Hematopoietic multipotent progenitor cell (in vitro differentiated cells): ENCODE results near the gene APBB2. TPM values are rescaled to one million over a fixed set of nuclear protein-coding genes. Genes with fewer than 3 reads are reported as not detected.
"Not testable (repeated sequence)": the region's sequence is repeated elsewhere in the genome, so short reads cannot be mapped to it uniquely, and the experiment has no call there.

Experiments used
- DNase-seq, 3 donors: peaks; one replicate each; pipeline ENCODE4 v3.0.0-alpha.2; 2011 to 2015; ENCODE audit warnings: low read depth in 2 of 3, low spot score in 2 of 3
- total RNA-seq: library from RNA; depleted of rRNA; stranded (reverse); fragments of >200 nt; gene quantifications from one replicate; pipeline ENCODE4 v1.2.3, GENCODE V29; 2012

Gene APBB2
- total RNA-seq, 1 donor: 0.81 TPM

DNA sequence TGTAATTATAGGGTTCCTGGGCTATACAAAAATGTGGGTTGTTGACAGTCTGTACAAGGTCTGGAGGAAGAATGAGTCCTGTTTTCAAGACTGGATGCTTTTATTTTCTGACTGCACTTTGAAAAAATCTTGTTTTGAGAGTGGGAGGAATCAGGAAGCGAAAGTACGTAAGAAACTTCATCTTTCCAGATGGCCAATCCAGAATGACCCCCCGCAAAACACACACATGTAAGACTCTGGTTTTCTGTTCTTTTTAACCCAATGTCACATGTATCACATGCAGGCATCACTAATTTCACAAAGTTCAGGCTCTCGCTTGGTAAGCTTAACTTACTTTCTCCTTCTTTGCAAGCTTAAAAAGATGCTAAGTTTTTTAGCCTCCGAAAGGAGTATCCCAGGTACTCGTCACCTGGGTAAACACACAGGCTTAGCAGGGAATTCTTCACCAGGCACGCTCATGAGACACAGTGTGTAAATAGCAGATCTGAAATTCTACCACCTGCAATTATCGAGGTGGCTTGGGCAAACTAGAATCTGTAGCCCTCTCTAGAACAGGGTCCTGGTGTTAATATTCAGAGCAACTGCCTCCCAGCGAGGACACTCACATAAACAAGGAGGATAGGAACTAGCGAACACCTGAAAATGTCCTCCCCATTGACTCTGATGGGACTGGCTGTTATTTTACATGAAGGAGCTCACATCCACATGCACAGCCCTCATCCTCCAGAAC is 373.9 kb downstream of the APBB2 start:
- no peak for DNase-seq

DNA sequence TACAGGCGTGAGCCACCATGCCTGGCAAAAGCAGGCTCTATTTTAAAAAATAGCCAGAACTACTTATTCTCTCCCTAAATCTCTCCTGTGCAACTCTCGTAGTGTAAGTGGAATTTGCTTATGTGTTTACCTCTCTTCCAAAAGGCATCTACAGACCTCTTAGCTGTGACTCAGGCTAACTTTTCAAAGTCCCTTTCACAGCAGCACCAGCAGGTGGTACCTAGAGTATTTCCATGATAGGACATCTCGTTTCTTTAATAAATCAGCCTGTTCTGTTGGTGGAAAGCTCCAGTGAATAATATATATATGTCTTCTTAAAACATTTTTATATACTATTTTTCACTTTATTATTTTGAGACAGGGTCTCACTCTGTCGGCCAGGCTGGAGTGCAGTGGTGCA is 375.6 kb downstream of the APBB2 start:
- DNase-seq: peak in 1 of 3 donors; percentile 15

DNA sequence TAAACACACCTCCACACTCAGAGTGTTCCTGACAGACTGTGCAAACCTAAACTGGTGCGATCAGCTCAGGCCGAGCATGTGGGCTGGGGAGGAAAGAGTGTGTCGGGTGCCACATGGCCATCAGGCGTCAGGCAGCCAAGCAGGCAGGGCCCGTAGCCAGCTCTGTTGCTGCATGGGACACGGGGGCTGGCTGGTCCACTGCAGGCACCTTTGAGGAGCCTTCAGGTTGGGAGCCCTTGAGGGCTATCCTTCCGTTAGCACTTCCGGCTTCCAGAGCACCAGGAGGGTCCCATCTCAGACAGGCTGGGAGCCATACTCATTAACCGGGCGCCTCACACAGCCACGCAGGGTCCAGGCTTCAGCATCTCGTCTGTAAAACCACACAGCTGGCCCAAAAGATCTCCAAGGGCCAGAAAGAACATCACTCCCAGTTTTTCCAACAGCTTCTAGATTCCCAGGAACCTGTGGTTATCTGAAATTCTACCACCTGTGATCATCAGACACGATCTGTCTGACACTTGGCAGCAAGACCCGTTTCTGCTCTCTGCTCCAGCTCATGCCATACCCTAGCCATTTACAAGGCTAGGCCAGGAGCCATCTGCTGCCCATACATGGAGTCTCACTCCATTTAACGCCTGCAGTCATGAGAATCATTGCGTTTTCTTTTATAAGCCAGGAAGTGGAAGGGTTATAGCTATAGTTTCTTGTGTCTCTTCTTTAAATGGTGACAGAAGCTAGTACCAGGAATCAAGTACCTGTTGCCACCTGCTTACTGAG is 377.1 kb downstream of the APBB2 start:
- DNase-seq: no peak

DNA sequence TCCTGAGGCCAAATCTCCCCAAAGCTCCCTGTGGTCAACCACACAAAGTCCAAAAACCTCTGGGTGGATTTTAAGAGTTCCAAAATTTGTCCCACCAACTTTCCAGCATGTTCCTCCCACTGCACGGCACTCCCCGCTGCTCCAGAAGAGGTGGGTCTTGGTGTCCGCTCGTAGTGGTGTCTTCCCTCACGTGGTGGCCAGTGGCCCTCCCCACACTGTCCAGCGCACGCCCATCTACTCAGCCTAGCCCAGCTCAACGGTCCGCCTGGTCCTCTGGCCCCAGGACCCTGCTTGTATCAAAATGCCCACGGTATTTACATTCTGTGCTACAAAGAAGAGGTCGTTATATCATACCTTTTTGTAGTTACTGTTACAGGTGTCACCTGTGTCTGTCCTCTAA is 381.1 kb downstream of the APBB2 start:
- DNase-seq: no peak

DNA sequence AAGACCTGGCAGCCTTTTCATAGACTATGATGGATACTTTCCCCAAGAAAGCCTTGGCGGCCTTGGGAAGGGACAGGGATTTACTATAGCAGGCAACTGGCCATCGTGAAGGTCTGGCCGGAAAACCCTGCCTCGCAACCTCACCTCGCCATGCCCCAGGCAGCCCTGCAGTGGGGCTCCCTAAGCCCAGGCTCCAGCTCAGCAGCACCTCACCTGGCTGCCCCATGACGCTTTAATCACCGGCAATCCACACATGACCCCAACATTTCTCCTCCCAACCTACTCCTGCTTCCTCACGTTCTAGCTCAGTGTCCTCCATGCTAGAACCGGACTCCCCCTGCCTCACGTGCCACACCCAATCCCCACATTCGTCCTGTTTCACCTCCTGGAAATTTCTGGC is 382.2 kb downstream of the APBB2 start:
- DNase-seq: no peak

DNA sequence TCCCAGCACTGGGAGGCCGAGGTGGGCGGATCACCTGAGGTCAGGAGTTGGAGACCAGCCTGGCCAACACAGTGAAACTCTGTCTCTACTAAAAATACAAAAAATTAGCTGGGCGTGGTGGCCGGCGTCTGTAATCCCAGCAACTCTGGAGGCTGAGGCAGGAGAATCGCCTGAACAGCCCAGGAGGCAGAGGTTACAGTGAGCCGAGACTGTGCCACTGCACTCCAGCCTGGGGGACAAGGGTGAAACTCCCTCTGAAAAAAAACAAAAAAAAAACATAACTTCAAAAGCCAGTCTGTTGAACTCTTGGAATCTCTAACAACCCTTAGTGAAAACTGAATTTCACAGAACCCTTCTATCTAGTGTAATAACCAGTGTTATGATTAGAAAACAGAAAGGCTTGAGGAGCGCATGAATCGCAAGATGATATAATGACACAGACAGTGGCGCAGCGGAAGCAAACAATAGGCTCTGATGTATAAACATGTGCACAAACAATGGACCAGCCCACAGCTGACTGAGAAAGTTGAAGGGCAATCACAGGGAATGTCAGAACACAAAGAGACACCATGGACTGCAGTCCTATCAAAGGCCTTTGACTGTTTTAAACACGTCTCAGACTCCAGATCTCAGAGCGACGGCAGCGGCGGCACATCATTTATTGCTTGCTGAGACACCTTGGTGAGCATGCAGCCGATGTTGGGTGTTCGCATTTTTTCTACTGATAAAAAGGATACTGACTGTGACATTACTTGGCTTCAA is 383.0 kb downstream of the APBB2 start:
- no peak for DNase-seq

DNA sequence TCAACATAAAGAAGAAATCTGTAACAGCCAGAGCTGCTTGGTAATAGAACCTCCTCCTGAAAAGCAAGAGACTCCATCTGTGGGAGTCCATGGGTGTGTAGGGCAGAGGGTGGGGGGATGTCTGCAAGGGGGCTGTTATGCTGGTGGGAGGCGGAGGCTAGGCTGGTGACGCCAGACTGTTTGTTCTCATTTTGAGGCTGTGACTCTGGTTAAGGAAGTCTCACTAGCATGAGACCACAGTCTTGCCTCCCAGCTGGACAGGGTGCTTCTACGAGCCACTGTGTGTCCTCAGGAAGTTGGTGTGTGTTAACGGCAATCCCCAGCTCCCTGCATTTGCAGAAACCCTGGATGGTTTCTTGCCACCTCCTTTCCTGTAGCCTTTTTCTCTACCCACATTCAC is 384.8 kb downstream of the APBB2 start:
- peak in 1 of 3 donors; percentile 19 for DNase-seq

DNA sequence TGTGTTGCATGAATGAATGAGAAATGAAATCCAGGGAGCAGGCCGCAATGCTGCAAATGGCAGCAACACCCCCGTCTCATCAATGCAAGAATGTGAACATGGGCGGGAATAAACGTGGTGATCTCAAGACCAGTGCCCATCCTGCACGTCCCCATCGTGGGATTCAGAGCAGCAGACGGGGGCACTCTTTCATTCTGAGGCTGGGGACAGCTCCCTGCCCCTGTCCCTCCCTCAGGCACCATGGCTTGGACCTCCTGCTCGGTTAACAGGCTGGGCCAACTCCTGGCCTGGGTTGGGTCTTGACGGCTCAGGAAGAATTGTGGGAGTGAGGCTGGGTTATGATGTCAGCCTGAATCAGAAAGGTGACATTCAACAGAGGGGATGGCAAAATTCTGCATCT is 385.7 kb downstream of the APBB2 start:
- DNase-seq: no peak

DNA sequence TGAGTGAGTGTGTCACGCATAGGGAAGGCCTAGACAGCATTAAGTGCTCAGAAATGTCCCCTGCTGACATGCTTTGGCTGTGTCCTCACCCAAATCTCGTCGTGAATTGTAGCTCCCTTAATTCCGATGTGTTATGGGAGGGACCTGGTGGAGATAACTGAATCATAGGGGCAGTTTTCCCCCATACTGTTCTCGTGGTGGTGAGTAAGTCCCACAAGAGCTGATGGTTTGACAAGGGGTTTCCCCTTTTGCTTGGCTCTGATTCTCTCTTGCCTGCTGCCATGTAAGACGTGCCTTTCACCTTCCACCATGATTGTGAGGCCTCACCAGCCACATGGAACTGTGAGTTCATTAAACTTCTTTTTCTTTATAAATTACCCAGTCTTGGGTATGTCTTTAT is 386.6 kb downstream of the APBB2 start:
- no peak for DNase-seq

DNA sequence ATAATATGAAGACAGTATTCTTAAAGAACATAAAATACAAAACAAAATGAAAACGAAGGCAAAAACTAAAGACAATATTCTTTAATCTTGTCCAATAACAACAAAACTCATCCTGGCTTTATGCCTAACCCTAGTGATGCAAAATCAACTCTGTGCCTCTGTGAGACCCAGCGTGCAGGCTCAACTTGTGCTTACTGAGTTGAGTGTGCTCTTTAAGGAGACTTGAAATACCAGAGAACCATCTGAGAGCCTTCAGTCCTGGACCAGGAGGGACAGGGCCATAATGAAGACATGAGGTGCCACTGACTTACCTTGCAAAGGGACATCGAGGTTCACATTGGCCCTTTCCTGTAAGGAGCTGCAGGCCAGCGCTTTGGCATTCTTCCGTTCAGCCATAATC is 387.5 kb downstream of the APBB2 start:
- no peak for DNase-seq

DNA sequence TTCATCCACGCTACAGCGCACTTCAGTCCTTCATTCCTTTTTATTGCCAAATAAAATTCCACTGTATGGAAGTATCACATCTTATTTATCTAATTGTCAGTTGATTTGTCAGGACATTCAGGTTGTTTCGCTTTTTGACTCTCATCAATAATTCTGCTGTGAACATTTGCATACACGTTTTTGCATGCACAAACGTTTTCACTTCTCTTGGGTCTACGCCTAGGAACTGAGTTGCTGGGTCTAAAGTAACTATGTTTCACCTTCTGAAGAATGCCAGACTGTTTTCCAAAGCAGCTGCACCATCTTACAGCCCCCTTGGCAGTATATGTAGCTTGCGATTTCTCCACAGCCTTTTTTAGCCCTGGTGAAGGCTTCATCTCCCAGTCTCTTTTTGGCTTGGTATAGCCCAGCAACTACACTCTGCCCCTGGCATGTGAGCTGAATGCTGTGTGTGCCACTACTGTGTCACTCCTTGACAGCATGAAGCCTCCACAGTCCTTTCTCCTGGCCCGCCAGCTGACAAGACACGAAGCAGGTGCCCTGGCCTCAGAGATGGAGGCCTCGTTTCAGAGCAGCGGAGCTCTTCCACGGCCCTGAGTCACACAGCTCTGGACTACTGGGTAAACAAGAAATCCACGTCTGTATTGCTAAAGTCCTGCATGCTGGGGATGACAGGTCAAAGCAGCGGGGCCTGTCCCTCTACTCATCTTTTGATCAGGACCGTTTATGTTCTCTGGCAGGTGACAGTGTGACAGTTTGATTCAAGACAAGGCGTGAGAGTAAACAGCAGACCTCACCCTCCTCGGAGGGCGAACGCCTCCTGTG is 389.1 kb downstream of the APBB2 start:
- no peak for DNase-seq

DNA sequence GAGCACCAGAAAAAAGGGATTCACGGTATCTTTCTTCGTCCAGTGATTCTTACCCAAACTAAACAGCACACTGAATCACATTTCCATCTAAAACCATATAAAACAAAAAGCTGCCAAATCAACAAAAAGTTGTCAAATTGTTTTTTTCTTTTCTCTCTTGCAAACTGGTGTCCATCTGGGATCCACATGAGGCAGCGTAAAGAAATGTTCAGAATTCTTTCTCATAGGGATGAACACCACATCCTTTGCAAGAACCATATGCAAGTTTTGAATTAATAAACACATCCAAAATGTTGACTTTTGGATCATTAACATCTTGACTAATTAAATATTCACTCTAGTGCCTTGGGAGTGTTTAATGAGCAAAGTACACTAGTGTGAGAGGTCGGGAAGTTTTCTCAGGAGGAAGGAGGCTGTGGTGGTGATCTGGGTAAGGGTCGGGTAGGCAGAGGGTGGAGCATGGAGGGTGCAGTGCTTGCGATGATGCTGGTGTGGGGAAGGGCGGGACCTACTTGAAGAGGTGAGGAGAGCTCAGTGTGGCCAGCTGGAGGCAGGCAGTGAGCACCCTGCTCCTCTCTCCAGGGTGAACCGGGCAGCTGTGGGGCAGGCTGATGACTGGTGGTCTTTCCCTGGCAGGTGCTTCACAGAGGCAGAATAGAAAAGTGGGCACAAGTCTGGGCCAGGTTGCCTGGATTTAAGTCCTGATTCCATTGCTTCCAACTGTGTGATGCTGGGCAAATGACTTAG is 391.7 kb downstream of the APBB2 start:
- DNase-seq: no peak

DNA sequence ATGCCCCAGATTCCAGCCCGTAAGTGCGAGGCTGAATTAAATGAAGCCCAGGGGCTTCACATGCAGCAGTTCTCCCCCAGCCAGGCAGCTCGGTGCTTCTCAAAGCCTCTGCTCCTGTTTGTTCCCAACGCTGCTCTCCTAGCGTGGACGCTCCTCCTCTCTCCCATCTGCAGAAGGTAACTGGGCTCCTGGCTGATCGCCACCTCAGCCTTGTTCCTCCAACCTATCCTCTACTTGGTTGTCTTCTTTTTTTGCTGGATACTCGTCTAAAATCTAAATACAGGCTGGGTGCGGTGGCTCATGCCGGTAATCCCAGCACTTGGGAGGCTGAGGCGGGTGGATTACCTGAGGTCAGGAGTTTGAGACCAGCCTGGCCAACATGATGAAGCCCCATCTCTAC is 394.2 kb downstream of the APBB2 start:
- no peak for DNase-seq

DNA sequence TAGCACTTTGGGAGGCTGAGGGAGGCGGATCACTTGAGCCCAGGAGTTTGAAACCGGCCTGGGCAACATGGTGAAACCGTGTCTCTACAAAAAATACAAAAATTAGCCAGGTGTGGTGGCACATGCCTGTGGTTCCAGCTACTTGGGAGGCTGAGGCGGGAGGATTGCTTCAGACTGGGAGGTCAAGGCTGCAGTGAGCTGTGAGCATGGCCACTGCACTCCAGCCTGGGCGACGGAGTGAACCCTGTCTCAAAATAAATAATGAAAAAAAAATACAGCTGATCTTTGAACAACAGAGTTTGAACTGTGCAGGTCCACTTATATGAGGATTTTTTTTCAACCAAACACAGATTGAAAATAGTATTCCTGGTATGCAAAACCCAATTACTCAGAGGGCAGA is 397.2 kb downstream of the APBB2 start:
- not testable (repeated sequence) for DNase-seq

DNA sequence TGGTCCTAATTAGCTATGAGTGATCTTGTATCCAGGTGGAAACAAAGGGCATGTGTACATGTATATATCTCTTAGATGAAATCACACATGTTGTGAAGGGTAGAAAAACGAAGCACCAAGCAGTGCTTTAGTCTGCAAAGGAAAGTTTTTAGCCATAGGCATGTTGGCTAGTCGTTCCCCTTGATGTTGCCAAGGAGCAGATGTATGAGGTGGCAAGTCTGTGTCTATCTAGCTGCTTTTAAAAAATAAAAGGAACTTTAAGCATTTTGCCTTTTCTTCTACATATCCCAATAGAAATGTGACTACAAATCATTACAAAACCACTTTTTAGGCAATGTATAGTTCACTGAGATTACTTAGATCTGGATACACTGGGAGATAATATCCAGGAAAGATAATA is 401.5 kb downstream of the APBB2 start:
- no peak for DNase-seq

DNA sequence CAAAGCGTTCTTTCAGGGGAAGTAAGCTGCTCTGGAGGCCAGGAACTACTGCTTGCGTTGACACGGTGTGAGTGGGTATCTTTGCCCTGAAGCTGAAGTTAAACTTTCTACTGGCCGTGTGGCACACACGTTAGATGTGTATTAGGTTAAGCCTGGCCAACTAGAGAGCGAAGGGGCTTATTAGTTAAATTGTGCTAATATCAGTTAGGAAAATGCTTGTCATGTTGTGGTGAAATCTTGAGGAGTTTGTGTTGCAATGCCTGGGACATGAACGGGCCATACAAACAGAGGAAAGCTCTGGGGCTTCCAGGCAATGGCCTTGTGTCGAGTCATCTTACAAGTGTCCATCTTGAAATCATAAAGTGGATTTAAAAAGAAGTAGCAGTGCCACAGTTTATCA is 402.0 kb downstream of the APBB2 start:
- DNase-seq: no peak

DNA sequence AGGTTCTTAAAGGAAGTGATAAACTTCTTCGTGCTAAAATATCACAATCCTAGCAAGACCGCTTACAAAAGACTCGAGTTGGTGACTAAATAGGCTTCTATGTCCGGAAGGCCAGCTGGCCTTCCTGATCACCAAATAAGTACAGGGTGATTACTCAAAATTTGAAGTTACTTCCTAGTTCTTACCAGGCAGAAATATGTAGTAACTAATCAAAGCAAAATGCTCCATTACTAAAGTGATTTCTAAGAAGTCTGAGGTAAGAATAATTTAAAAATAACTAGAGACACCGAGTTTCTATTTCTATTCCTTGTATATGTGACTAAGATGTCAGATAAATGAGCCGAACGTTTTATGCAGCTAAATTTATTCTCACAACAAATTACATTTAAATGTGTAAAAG is 402.4 kb downstream of the APBB2 start:
- DNase-seq: no peak

DNA sequence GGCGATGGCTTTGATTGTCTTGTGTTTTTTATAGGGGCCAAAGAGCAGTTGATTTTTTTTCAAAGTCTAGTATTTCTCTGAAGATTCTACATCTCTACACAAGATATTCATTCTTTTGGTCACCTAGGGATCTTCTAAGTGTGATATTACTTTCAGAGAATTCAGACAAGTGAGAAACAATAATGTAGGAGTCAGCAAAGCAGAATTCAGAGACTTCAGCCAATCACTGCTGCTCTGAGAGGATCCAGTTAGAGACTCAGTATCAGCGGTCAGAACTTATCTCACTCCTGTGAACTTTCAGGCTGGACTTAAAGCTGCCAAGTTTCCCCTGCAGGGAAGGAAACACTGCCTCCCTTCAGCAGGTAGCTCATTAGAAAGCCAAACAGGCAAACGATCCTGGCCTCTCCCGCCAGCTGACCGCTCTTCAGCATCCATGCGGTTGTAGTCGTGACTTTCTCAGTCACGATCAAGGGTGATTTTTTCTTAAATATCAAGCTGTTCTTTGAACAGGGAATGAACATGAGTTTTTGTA is 405.4 kb downstream of the APBB2 start:
- DNase-seq: no peak

DNA sequence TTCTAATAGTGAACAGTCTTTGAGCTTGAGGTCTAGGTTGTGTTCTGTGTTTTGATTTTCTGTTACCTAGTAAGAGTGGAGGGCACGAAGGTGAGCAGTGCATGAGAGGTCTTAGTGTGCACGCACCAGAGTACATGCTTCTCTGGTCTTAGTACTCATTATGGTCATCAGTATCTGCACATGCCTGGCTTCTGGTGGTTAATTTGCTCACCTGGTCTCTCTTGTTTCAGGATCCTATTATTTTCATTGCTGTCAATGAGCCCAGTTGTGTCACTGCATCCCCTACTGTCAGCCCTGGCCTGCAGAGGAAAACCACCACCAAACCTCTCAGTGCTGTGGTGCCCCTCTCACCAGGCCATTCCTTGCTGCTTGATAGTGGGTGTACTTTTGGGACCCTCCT is 409.7 kb downstream of the APBB2 start:
- no peak for DNase-seq

DNA sequence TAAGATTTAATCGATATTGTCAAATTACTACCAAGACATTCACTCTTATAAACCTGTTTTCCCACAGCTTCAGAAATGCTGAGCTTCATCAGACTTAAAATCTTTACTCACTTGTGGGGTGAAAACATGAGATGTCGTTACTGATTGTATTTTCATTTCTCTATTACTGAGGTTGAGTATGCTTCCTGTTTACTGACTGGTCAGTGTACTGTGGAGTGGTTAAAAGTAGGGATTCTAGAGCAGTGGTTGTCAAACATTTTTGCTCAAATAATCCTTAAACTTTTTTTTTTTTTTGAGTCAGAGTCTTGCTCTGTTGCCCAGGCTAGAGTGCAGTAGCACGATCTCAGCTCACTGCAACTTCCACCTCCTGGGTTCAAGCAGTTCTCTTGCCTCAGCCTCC is 414.3 kb downstream of the APBB2 start:
- DNase-seq: no peak
